H9 (cell line): ENCODE results near the gene KIF3B. TPM values are rescaled to one million over a fixed set of nuclear protein-coding genes. Genes with fewer than 3 reads are reported as not detected.

Experiments
- DNase-seq: peaks from one replicate; pipeline ENCODE4 v3.0.0-alpha.2; 2017
- H2AFZ ChIP-seq: one replicate; pipeline ENCODE4 v1.6.1; 2013; ENCODE audit warnings: mild to moderate bottlenecking, low read length, control low read depth, moderate library complexity
- H2AK5ac ChIP-seq: 2 replicates; pipeline ENCODE4 v1.6.1; 2013; ENCODE audit warnings: low read length, control low read depth, mixed read lengths; ENCODE audit not compliant: insufficient read length
- H2BK120ac ChIP-seq: one replicate; pipeline ENCODE4 v1.6.1; 2013; ENCODE audit warnings: low read depth, mild to moderate bottlenecking, low read length, control low read depth, inconsistent platforms; ENCODE audit not compliant: poor library complexity, severe bottlenecking
- H2BK12ac ChIP-seq: 2 replicates; pipeline ENCODE4 v1.6.1; 2013; ENCODE audit warnings: low read length, control low read depth, mixed read lengths, low read depth; ENCODE audit not compliant: insufficient read length
- H2BK15ac ChIP-seq: 2 replicates; pipeline ENCODE4 v1.6.1; 2013; ENCODE audit warnings: low read depth, low read length, control low read depth
- H2BK20ac ChIP-seq: one replicate; pipeline ENCODE4 v1.6.1; 2013; ENCODE audit warnings: low read depth, mild to moderate bottlenecking, low read length, control low read depth, inconsistent platforms; ENCODE audit not compliant: poor library complexity, severe bottlenecking
- H2BK5ac ChIP-seq: 2 replicates; pipeline ENCODE4 v1.6.1; 2013; ENCODE audit warnings: low read length, control low read depth, mixed read lengths; ENCODE audit not compliant: insufficient read length
- H3K14ac ChIP-seq: 2 replicates; pipeline ENCODE4 v1.6.1; 2013; ENCODE audit warnings: low read length, control low read depth; ENCODE audit not compliant: insufficient read depth
- H3K18ac ChIP-seq: 2 replicates; pipeline ENCODE4 v1.6.1; 2013; ENCODE audit warnings: low read depth, mild to moderate bottlenecking, mixed read lengths, low read length, control low read depth; ENCODE audit not compliant: insufficient read length
- H3K23ac ChIP-seq: 2 replicates; pipeline ENCODE4 v1.6.1; 2013; ENCODE audit warnings: low read length, control low read depth, mixed read lengths, low read depth; ENCODE audit not compliant: insufficient read length
- H3K23me2 ChIP-seq: 2 replicates; pipeline ENCODE4 v1.6.1; 2013; ENCODE audit warnings: low read depth, mild to moderate bottlenecking, mixed read lengths, low read length, control low read depth; ENCODE audit not compliant: insufficient read length, poor library complexity, severe bottlenecking
- H3K27ac ChIP-seq: 2 replicates; pipeline ENCODE4 v1.5.1; 2013; ENCODE audit warnings: low read length, control low read depth, mixed read lengths, low read depth; ENCODE audit not compliant: insufficient read length
- H3K27me3 ChIP-seq: 2 replicates; pipeline ENCODE4 v1.6.1; 2013; ENCODE audit warnings: low read length, control low read depth, inconsistent platforms; ENCODE audit not compliant: insufficient read depth
- H3K4ac ChIP-seq: 2 replicates; pipeline ENCODE4 v1.6.1; 2013; ENCODE audit warnings: low read depth, mild to moderate bottlenecking, control low read depth, inconsistent platforms, low read length, moderate library complexity
- H3K4me1 ChIP-seq: 2 replicates; pipeline ENCODE4 v1.6.1; 2013; ENCODE audit warnings: low read length, control low read depth, inconsistent platforms; ENCODE audit not compliant: insufficient read depth
- H3K4me2 ChIP-seq: 2 replicates; pipeline ENCODE4 v1.6.1; 2013; ENCODE audit warnings: low read length, control low read depth, mixed read lengths; ENCODE audit not compliant: insufficient read length, insufficient read depth
- H3K56ac ChIP-seq: 2 replicates; pipeline ENCODE4 v1.6.1; 2013; ENCODE audit warnings: low read depth, mild to moderate bottlenecking, mixed read lengths, low read length, control low read depth; ENCODE audit not compliant: insufficient read length
- H3K79me1 ChIP-seq: 2 replicates; pipeline ENCODE4 v1.6.1; 2013; ENCODE audit warnings: low read depth, mild to moderate bottlenecking, moderate library complexity, low read length, control low read depth, inconsistent platforms; ENCODE audit not compliant: insufficient read depth, poor library complexity, severe bottlenecking
- H3K79me2 ChIP-seq: 2 replicates; pipeline ENCODE4 v1.6.1; 2013; ENCODE audit warnings: low read length, control low read depth, inconsistent platforms; ENCODE audit not compliant: insufficient read depth
- H3K9ac ChIP-seq: 2 replicates; pipeline ENCODE4 v1.6.1; 2013; ENCODE audit warnings: low read length, control low read depth, mixed read lengths; ENCODE audit not compliant: insufficient read length; ENCODE audit errors: extremely low read depth
- H3K9me3 ChIP-seq: one replicate; pipeline ENCODE4 v1.6.1; 2013; ENCODE audit warnings: low read depth, low read length, inconsistent platforms; ENCODE audit not compliant: control insufficient read depth
- H3T11ph ChIP-seq: one replicate; pipeline ENCODE4 v1.6.1; 2013; ENCODE audit warnings: mild to moderate bottlenecking, low read length, control low read depth, inconsistent platforms
- H4K20me1 ChIP-seq: one replicate; pipeline ENCODE4 v1.6.1; 2013; ENCODE audit not compliant: control insufficient read depth, insufficient read length, insufficient read depth
- H4K5ac ChIP-seq: 2 replicates; pipeline ENCODE4 v1.6.1; 2013; ENCODE audit warnings: low read depth, mild to moderate bottlenecking, mixed read lengths, low read length, control low read depth; ENCODE audit not compliant: insufficient read length
- H4K8ac ChIP-seq: replicated peaks from 2 replicates; pipeline ENCODE4 v1.6.1; 2013; ENCODE audit warnings: low read length, control low read depth, mixed read lengths, low read depth; ENCODE audit not compliant: insufficient read length
- H4K91ac ChIP-seq: 2 replicates; pipeline ENCODE4 v1.6.1; 2013; ENCODE audit warnings: low read depth, mild to moderate bottlenecking, moderate library complexity, mixed read lengths, low read length, control low read depth; ENCODE audit not compliant: insufficient read length
- H3K27ac Mint-ChIP-seq, 3 experiments: 2 replicates in 2 of 3; 3 replicates in 1 of 3; pipeline ENCODE4 v1.8.0; 2020 to 2021; ENCODE audit warnings: mixed read lengths in 3 of 3, mild to moderate bottlenecking in 1 of 3, moderate library complexity in 1 of 3
- H3K27me3 Mint-ChIP-seq: 2 replicates; pipeline ENCODE4 v1.8.0; 2021; ENCODE audit warnings: low read depth, mild to moderate bottlenecking, moderate library complexity, mixed read lengths
- H3K36me3 Mint-ChIP-seq, 3 experiments: 2 replicates in 2 of 3; 3 replicates in 1 of 3; pipeline ENCODE4 v1.8.0; 2020 to 2021; ENCODE audit warnings: low read depth in 3 of 3, mixed read lengths in 3 of 3; ENCODE audit not compliant: insufficient read depth in 1 of 3
- H3K4me1 Mint-ChIP-seq, 2 experiments: 2 replicates each; pipeline ENCODE4 v1.8.0; 2020; ENCODE audit warnings: mixed read lengths in 2 of 2
- H3K4me3 Mint-ChIP-seq, 2 experiments: 2 replicates in 1 of 2; 3 replicates in 1 of 2; pipeline ENCODE4 v1.8.0; 2020 to 2021; ENCODE audit warnings: mild to moderate bottlenecking in 2 of 2, mixed read lengths in 2 of 2, moderate library complexity in 1 of 2
- H3K9me3 Mint-ChIP-seq, 2 experiments: 2 replicates in 1 of 2; 3 replicates in 1 of 2; pipeline ENCODE4 v1.8.0; 2020; ENCODE audit warnings: mild to moderate bottlenecking in 2 of 2, mixed read lengths in 2 of 2, moderate library complexity in 1 of 2
- WGBS: extraction: QIAGEN DNeasy Blood & Tissue Kit; methylation state at CpG from one replicate; pipeline ENCODE4 v1.1.7; 2013; ENCODE audit warnings: missing lambda C conversion rate, low lambda C conversion rate, mixed read lengths; ENCODE audit not compliant: insufficient read length; ENCODE audit errors: extremely low coverage; 5-methylcytosine and 5-hydroxymethylcytosine counted together
- total RNA-seq: library from RNA; stranded (reverse); gene quantifications from 2 replicates; pipeline ENCODE4 v1.2.1, GENCODE V29; 2021
- TF ChIP-seq, protein P1 (sequence below): fragments of 200-600 bp; sonication (generic); conservative IDR thresholded peaks from 3 replicates; pipeline ENCODE4 v1.8.0; 2021; ENCODE audit warnings: antibody characterized with exemption, mild to moderate bottlenecking

The KIF3B gene
- total RNA-seq, 1 experiment from 2014 or later = 29.7 TPM

DNA sequence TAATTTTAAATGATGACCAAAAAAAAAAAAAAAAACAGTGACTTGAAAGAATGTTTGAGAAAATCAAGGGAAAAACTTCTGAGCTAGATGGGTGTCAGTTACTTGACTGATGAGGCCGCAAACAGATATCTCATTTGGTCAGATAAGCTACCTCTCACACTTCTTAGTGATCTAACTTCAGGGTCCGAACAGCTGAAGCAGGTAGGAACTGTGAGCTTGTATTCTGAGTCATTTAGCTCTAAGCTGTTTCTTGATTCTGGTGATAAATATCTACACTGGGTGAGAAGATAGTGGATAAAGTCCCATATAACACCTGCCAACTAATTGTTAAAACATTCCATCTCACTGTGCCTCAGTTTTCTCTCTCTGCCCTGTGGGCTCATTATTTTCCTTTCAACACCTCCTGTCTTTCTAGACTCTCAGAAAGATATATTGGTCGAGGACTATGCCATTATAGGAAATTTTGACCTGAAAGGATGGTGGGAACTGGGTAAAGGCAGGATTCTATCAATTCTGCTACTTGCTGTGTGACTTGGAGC, 7.7 kb downstream of the KIF3B start:
- Mint-ChIP-seq H3K27ac (no peak overlapping the region), H3K4me3 (no peak overlapping the region), H3K4me1 (peaks cover 3 to 4% of the 10 kb centered on the region in 2 experiments; a peak in 3 of 4 replicates), H3K36me3 (no peaks in the 10 kb centered on the region), H3K27me3 (no peaks in the 10 kb centered on the region), H3K9me3 (no peaks in the 10 kb centered on the region)
- Histone ChIP-seq H2BK20ac (no peak overlapping the region), H3K27ac (no peak overlapping the region), H3K4me2 (no peak overlapping the region), H2BK12ac (no peak overlapping the region), H4K91ac (no peak overlapping the region), H3K56ac (no peak overlapping the region), H3K4ac (no peak overlapping the region), H3K18ac (no peak overlapping the region), H3T11ph (no peak overlapping the region), H3K23ac (no peak overlapping the region), H2BK5ac (no peak overlapping the region), H3K79me2 (no peaks in the 10 kb centered on the region), H3K27me3 (no peaks in the 10 kb centered on the region), H2BK15ac (no peak overlapping the region), H3K9ac (no peak overlapping the region), H3K14ac (no peak overlapping the region), H4K8ac (no peak overlapping the region), H3K9me3 (no peaks in the 10 kb centered on the region), H3K79me1 (no peaks in the 10 kb centered on the region), H2AK5ac (no peak overlapping the region), H3K23me2 (no peaks in the 10 kb centered on the region), H2BK120ac (no peak overlapping the region), H3K4me1 (no peaks in the 10 kb centered on the region), H4K20me1 (no peaks in the 10 kb centered on the region), H4K5ac (no peak overlapping the region), H2AFZ (no peak overlapping the region)
- no CpG with 5 or more reads among the region's 3 CpGs for WGBS
- TF ChIP-seq, protein P1, sequence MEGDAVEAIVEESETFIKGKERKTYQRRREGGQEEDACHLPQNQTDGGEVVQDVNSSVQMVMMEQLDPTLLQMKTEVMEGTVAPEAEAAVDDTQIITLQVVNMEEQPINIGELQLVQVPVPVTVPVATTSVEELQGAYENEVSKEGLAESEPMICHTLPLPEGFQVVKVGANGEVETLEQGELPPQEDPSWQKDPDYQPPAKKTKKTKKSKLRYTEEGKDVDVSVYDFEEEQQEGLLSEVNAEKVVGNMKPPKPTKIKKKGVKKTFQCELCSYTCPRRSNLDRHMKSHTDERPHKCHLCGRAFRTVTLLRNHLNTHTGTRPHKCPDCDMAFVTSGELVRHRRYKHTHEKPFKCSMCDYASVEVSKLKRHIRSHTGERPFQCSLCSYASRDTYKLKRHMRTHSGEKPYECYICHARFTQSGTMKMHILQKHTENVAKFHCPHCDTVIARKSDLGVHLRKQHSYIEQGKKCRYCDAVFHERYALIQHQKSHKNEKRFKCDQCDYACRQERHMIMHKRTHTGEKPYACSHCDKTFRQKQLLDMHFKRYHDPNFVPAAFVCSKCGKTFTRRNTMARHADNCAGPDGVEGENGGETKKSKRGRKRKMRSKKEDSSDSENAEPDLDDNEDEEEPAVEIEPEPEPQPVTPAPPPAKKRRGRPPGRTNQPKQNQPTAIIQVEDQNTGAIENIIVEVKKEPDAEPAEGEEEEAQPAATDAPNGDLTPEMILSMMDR = no peak
- DNase-seq = no peak
